ENCODE data around the gene PCSK6.

PCSK6 gene

GRCh38 chr15:101317336-101317872 lies 172.1 kb downstream of the PCSK6 start:
- no peaks in the 10 kb centered on the region for H3K27me3 ChIP-seq (ENCODE audit: control insufficient read depth, insufficient read depth, low read length)
- no peaks in the 10 kb centered on the region for H3K4me1 ChIP-seq (ENCODE audit: control insufficient read depth, insufficient read depth, low read length)
- no peaks in the 10 kb centered on the region for H3K9me3 ChIP-seq (ENCODE audit: control insufficient read depth, insufficient read depth, low read length)
- no peak for DNase-seq (ENCODE audit: low read depth, low spot score)
- no peaks in the 10 kb centered on the region for H3K36me3 ChIP-seq (ENCODE audit: control insufficient read depth, insufficient read depth, low read length)
- no CpG with 5 or more reads among the region's 6 CpGs for WGBS (ENCODE audit: insufficient coverage, insufficient read length)
- no peak overlapping the region for H3K27ac ChIP-seq (ENCODE audit: low read length)
- H3K4me3 ChIP-seq (ENCODE audit: low read length): no peak overlapping the region

- no peak for DNase-seq (ENCODE audit: low read depth, low spot score)
- Histone ChIP-seq H3K4me3 (ENCODE audit: low read length) (no peak overlapping the region), H3K27me3 (ENCODE audit: control insufficient read depth, insufficient read depth, low read length) (no peaks in the 10 kb centered on the region), H3K27ac (ENCODE audit: low read length) (no peak overlapping the region), H3K9me3 (ENCODE audit: control insufficient read depth, insufficient read depth, low read length) (no peaks in the 10 kb centered on the region), H3K4me1 (ENCODE audit: control insufficient read depth, insufficient read depth, low read length) (no peaks in the 10 kb centered on the region), H3K36me3 (ENCODE audit: control insufficient read depth, insufficient read depth, low read length) (no peaks in the 10 kb centered on the region)
- WGBS (ENCODE audit: insufficient coverage, insufficient read length): no CpG with 5 or more reads among the region's 5 CpGs
These were observed 173.0 kb downstream of the PCSK6 start for GRCh38 chr15:101316529-101316928.

- no peaks in the 10 kb centered on the region for H3K9me3 ChIP-seq (ENCODE audit: control insufficient read depth, insufficient read depth, low read length)
- WGBS (ENCODE audit: insufficient coverage, insufficient read length): no CpG with 5 or more reads among the region's 10 CpGs
- H3K27ac ChIP-seq (ENCODE audit: low read length): no peak overlapping the region
- no peaks in the 10 kb centered on the region for H3K4me1 ChIP-seq (ENCODE audit: control insufficient read depth, insufficient read depth, low read length)
- no peak overlapping the region for H3K4me3 ChIP-seq (ENCODE audit: low read length)
- H3K27me3 ChIP-seq (ENCODE audit: control insufficient read depth, insufficient read depth, low read length): no peaks in the 10 kb centered on the region
- no peaks in the 10 kb centered on the region for H3K36me3 ChIP-seq (ENCODE audit: control insufficient read depth, insufficient read depth, low read length)
- no peak for DNase-seq (ENCODE audit: low read depth, low spot score)
These were observed 173.8 kb downstream of the PCSK6 start for GRCh38 chr15:101315736-101316135.

- Histone ChIP-seq H3K27me3 (ENCODE audit: control insufficient read depth, insufficient read depth, low read length) (no peaks in the 10 kb centered on the region), H3K27ac (ENCODE audit: low read length) (no peak overlapping the region), H3K4me1 (ENCODE audit: control insufficient read depth, insufficient read depth, low read length) (no peaks in the 10 kb centered on the region), H3K4me3 (ENCODE audit: low read length) (no peak overlapping the region), H3K36me3 (ENCODE audit: control insufficient read depth, insufficient read depth, low read length) (no peaks in the 10 kb centered on the region), H3K9me3 (ENCODE audit: control insufficient read depth, insufficient read depth, low read length) (no peaks in the 10 kb centered on the region)
- no CpG with 5 or more reads among the region's 19 CpGs for WGBS (ENCODE audit: insufficient coverage, insufficient read length)
- DNase-seq (ENCODE audit: low read depth, low spot score): no peak
These were observed 175.0 kb downstream of the PCSK6 start for GRCh38 chr15:101314336-101315125.

- Histone ChIP-seq H3K4me1 (ENCODE audit: control insufficient read depth, insufficient read depth, low read length) (no peaks in the 10 kb centered on the region), H3K36me3 (ENCODE audit: control insufficient read depth, insufficient read depth, low read length) (no peaks in the 10 kb centered on the region), H3K4me3 (ENCODE audit: low read length) (no peak overlapping the region), H3K9me3 (ENCODE audit: control insufficient read depth, insufficient read depth, low read length) (no peaks in the 10 kb centered on the region), H3K27me3 (ENCODE audit: control insufficient read depth, insufficient read depth, low read length) (no peaks in the 10 kb centered on the region), H3K27ac (ENCODE audit: low read length) (no peak overlapping the region)
- WGBS (ENCODE audit: insufficient coverage, insufficient read length): no CpG with 5 or more reads among the region's 21 CpGs
- no peak for DNase-seq (ENCODE audit: low read depth, low spot score)
These were observed 176.3 kb downstream of the PCSK6 start for GRCh38 chr15:101313041-101313761.

GRCh38 chr15:101310508-101310907 lies 179.0 kb downstream of the PCSK6 start:
- no peak for DNase-seq (ENCODE audit: low read depth, low spot score)
- Histone ChIP-seq H3K9me3 (ENCODE audit: control insufficient read depth, insufficient read depth, low read length) (no peaks in the 10 kb centered on the region), H3K36me3 (ENCODE audit: control insufficient read depth, insufficient read depth, low read length) (no peaks in the 10 kb centered on the region; the same call in 1 of the 2 replicates), H3K4me1 (ENCODE audit: control insufficient read depth, insufficient read depth, low read length) (no peaks in the 10 kb centered on the region; the same call in 1 of the 2 replicates), H3K27me3 (ENCODE audit: control insufficient read depth, insufficient read depth, low read length) (no peaks in the 10 kb centered on the region), H3K27ac (ENCODE audit: low read length) (no peak overlapping the region), H3K4me3 (ENCODE audit: low read length) (no peak overlapping the region)
- no CpG with 5 or more reads among the region's 7 CpGs for WGBS (ENCODE audit: insufficient coverage, insufficient read length)

- Histone ChIP-seq H3K9me3 (ENCODE audit: control insufficient read depth, insufficient read depth, low read length) (no peaks in the 10 kb centered on the region), H3K36me3 (ENCODE audit: control insufficient read depth, insufficient read depth, low read length) (no peaks in the 10 kb centered on the region; the same call in 1 of the 2 replicates), H3K4me1 (ENCODE audit: control insufficient read depth, insufficient read depth, low read length) (no peaks in the 10 kb centered on the region; the same call in 1 of the 2 replicates), H3K27ac (ENCODE audit: low read length) (no peak overlapping the region), H3K27me3 (ENCODE audit: control insufficient read depth, insufficient read depth, low read length) (no peaks in the 10 kb centered on the region), H3K4me3 (ENCODE audit: low read length) (no peak overlapping the region)
- WGBS (ENCODE audit: insufficient coverage, insufficient read length): no CpG with 5 or more reads among the region's 7 CpGs
- no peak for DNase-seq (ENCODE audit: low read depth, low spot score)
These were observed 179.4 kb downstream of the PCSK6 start for GRCh38 chr15:101310161-101310480.

- no CpG with 5 or more reads among the region's 26 CpGs for WGBS (ENCODE audit: insufficient coverage, insufficient read length)
- H3K27me3 ChIP-seq (ENCODE audit: control insufficient read depth, insufficient read depth, low read length): no peaks in the 10 kb centered on the region
- no peak overlapping the region for H3K27ac ChIP-seq (ENCODE audit: low read length)
- no peaks in the 10 kb centered on the region; the same call in 1 of the 2 replicates for H3K36me3 ChIP-seq (ENCODE audit: control insufficient read depth, insufficient read depth, low read length)
- DNase-seq (ENCODE audit: low read depth, low spot score): no peak
- H3K4me3 ChIP-seq (ENCODE audit: low read length): no peak overlapping the region
- H3K9me3 ChIP-seq (ENCODE audit: control insufficient read depth, insufficient read depth, low read length): no peaks in the 10 kb centered on the region
- H3K4me1 ChIP-seq (ENCODE audit: control insufficient read depth, insufficient read depth, low read length): no peaks in the 10 kb centered on the region; the same call in 1 of the 2 replicates
These were observed 179.9 kb downstream of the PCSK6 start for GRCh38 chr15:101309436-101310160.

GRCh38 chr15:101308604-101309435 lies 180.7 kb downstream of the PCSK6 start:
- no CpG with 5 or more reads among the region's 20 CpGs for WGBS (ENCODE audit: insufficient coverage, insufficient read length)

More at GRCh38 chr15:101308604-101309435, 180.7 kb downstream of the PCSK6 start:
- Histone ChIP-seq H3K4me3 (ENCODE audit: low read length) (no peak overlapping the region), H3K9me3 (ENCODE audit: control insufficient read depth, insufficient read depth, low read length) (no peaks in the 10 kb centered on the region), H3K36me3 (ENCODE audit: control insufficient read depth, insufficient read depth, low read length) (no peaks in the 10 kb centered on the region; the same call in 1 of the 2 replicates), H3K4me1 (ENCODE audit: control insufficient read depth, insufficient read depth, low read length) (no peaks in the 10 kb centered on the region; the same call in 1 of the 2 replicates), H3K27me3 (ENCODE audit: control insufficient read depth, insufficient read depth, low read length) (no peaks in the 10 kb centered on the region), H3K27ac (ENCODE audit: low read length) (no peak overlapping the region)
- DNase-seq (ENCODE audit: low read depth, low spot score): no peak

Data from iPS DF 6.9 (cell line).